NCI-H2029 (cell line): ENCODE measurements around the gene FYN.
"Not testable (repeated sequence)": the region's sequence is repeated elsewhere in the genome, so short reads cannot be mapped to it uniquely, and the experiment has no call there.

Source experiments
- DNase-seq: peaks from one replicate; lab custom pipeline; 2025; lab: John Stamatoyannopoulos, UW

The FYN gene

GRCh38 chr6:111680811-111681609 lies 192.2 kb downstream of the FYN start:
- DNase-seq = not testable (repeated sequence)

DNA sequence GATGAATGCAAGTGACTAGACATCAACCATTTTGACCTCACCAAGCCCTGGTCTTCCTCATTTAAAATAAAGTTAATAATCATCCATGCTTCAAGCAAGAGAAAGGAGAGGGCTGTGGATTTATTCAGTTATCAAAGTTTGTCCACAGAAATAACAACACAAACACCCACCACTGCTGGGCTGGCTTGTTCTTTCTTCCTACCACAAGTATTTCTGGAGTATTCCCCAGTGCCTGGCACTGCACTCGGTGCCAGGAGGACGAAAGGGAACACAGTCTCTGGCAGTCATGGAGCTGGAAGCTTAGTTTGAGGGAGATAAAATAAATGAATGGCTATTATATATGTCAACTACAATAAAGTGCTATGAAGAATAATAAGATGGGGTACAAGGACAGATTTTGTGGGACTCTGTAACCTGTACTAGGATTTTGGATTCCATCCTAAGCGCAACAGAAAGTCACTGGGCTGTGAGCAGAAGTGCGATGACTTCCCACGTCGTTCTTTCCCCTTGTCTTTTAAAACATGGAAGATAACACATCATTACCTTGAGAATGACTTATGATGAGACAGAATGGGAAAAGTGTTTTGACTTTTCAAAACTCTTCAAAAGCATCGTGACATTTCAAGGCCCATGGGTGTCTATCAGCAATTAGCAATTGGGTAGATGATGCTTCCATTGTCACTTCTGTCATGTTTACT lies 193.1 kb downstream of the FYN start:
- DNase-seq = no peak

DNA sequence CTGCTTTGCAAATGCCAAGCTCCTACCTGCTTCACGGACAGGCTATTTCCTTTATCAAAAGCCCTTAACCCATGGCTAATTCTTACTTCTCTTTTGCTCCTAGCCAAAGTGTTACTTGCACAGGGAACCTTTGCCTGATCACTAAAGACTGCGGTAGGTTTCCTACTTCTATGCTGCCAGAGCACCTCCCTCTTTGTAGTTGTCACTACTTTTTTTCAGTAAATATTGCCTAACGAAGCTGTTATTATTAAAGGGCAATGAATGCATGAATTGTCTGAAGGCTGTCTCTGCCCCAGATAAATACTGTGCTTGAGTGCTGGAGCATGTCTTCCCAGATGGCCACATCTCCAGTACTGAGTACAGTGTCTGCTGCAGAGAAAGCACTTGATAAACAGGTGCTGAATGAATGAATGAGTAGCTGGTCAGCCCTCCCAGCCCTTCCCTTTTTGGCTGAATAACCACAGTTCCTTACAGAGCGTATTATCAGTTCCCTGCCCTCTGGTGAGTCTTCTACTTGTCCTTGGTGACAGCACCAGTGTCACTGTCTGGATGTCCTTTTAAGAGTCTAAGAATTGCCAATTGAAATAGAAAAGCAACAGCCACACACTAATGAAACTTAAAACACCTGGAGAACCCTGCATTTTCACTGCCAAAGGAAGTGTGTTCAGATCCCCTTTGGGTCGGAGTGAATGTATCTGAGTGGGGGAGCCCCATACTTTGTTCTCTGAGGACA lies 194.0 kb downstream of the FYN start:
- DNase-seq = no peak

DNA sequence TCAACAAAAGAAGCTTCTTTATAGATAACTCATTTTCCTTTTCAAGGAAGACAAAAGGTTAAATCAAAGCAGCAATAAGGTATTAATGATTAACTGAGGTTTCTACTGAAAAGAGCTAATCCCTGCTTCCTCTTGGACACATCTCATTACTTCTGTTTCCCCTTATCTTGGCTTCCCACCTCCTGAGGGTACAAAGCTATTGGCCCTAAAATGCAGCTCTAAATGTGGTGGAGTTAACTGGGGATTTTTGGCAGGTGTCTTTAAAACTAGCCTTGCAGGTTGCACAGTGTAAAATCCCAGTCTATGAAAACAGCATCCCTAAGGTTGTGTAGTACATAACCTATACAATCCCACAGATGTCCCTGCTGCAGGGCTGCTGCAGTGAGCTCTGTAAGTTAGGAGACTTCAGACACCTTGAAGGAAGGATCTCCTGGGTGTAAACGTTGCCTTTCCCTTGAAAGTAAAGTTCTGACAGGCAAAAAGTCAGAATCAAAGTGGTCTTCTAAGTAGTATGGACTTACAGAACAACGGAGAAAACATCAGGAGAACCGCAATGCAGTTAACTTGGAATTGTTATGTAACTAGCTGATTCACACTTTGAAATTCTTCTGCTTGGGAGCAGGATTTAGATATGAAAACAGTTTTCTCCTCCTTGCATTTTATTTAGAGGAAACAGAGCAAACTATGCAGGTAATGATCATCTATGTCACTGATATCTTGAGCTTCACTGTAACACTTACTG lies 195.8 kb downstream of the FYN start:
- no peak for DNase-seq

- no peak for DNase-seq
These were observed 196.9 kb downstream of the FYN start for GRCh38 chr6:111676383-111676782.

DNA sequence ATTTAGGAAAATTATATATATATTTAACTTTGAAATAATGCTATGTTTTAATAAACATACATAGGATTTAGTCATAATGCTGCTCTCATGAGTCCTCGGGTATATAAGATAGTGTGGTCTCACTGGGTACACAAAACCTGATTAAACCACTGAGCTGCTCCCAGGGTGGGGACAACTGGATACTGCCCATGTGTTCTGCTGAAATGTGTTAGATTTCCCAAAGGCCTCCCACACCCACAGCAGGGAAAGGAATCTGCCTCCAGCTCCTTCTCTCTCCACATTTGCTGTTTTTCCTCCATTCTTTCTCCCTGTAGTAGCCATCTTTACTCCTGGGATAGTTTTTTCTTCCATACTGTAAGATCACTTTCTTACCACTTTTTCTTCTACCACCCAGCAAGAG lies 198.4 kb downstream of the FYN start:
- DNase-seq = no peak

- DNase-seq = no peak
These were observed 198.8 kb downstream of the FYN start for GRCh38 chr6:111674413-111674812.

DNA sequence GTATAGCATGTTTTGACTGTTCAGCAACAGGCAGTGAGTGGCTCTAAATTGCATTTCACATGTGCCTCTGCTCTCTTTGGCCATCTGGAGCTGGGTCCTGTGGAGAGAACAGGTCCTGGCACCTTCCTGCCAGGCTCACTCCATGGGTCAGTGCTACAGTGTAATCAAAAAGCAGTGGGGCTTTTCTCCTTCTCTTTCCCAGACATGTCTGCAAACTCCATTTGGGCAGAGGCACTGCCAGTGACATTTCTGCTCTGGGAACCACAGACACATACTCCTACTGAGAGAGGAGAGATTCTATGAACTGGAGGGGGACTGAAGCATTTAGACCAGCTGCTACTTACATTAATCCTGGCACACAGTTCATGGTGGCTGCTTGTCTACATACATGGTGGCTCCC lies 199.3 kb downstream of the FYN start:
- no peak for DNase-seq

GRCh38 chr6:111673532-111673931 lies 199.7 kb downstream of the FYN start:
- DNase-seq = no peak

DNA sequence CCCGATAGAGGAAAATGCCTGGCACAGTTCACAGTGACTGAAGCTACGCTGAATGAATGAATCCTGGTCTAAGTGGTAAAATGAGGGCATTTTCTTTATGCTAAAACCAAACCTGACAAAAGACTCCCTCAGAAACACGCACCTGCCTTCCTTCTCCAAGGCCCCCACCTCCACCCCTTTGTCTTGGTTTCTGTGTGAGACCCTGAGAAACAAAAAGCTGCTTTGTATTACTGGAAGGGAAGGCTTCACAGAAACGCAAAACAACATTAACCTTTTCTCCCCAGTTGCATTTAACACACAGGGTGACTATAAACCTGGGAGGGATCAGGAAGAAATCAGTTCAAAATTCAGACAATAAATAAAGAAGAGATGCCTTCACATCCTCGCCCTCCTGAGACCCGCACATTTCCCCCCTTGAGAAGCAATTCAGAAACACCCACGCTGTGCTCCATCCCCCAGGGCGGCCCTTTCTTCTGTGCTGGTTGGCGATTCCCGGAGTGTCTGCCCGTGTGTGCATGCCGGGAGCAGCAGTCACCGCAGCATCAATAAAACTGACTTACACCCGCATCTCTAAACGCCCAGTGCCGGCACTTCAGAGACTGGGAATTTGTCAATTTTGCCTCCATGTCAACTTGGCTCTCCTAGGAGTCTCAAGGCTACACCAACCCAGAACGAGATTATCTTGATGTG lies 200.3 kb downstream of the FYN start:
- no peak for DNase-seq

GRCh38 chr6:111669326-111669725 lies 203.9 kb downstream of the FYN start:
- DNase-seq = no peak

DNA sequence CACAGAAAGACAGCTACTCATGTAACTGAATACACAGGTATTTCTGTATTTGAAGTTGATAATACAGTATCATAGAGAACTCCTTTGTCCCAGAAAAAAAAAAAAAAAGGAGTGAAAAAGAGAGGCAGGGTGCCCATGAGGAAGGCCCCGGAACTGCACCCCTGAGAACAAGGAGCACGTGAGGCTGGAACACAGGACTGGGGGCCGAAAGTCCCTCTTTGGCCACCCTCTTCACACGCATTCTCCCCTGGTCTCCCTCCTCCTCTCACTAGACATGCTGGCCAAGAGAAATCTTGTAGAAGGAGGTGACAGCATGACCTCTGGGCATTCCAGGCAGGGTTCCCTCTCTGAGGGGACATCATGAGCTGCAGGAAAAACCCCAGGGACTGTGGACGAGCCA lies 204.8 kb downstream of the FYN start:
- DNase-seq = no peak

DNA sequence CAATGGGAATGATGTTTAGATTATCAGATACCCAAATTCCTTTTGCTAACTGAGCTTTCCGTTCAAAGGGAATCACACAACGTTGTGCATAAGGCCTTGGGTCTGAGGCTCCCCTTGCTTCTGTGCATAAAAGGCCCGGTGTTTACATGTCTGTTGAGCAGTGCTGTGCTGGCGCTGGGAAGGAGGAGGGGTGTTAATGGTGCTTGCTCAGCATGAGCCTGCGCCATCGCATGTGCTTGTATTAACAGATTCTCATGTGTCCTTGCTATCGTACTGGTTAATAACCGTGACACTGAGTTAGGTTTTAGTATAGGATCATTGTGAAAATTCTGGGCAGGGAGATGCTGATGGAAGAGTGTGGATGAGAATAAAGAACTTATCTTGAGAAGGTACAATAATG lies 205.3 kb downstream of the FYN start:
- no peak for DNase-seq

DNA sequence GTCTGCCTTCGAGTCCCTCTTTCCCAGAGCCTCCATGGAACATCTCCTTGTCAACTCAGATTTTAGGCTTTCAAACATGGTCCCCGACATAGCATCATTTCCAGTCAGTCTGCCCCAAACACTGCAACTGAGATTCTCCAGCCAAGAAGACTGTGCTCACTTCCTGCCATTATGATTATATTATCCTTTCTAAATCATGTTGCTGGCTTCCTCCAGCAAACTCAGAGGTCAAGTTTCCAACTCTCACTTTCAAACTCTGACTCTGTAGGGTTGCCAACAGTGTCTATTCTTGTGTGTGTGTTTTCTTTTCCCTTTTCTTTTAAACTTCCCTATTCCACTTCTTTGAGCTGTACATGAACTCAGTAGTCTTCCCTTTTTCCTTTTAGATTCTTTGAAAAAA lies 206.4 kb downstream of the FYN start:
- DNase-seq = no peak

DNA sequence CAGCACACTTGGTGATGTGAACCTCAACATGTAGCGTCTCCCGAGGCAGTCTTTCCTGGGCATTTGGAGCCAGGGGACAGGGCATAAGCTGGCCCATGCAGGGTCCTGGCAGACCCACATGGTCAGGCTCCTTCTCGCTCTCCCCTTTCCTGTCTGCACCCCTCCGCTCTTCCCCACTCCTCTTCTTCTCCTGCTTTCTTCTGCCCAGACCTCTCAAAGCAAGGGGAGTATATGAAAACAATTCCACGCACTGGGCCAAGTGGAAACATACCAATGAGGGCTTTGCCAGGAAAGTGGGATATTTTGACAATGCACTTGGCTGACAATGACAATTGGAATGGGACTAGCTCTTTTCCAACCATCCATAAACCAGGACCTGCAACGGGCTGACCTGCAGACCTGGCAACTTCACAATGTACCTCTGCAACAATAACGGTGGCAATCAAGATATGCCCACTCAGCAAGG lies 208.7 kb downstream of the FYN start:
- no peak for DNase-seq

DNA sequence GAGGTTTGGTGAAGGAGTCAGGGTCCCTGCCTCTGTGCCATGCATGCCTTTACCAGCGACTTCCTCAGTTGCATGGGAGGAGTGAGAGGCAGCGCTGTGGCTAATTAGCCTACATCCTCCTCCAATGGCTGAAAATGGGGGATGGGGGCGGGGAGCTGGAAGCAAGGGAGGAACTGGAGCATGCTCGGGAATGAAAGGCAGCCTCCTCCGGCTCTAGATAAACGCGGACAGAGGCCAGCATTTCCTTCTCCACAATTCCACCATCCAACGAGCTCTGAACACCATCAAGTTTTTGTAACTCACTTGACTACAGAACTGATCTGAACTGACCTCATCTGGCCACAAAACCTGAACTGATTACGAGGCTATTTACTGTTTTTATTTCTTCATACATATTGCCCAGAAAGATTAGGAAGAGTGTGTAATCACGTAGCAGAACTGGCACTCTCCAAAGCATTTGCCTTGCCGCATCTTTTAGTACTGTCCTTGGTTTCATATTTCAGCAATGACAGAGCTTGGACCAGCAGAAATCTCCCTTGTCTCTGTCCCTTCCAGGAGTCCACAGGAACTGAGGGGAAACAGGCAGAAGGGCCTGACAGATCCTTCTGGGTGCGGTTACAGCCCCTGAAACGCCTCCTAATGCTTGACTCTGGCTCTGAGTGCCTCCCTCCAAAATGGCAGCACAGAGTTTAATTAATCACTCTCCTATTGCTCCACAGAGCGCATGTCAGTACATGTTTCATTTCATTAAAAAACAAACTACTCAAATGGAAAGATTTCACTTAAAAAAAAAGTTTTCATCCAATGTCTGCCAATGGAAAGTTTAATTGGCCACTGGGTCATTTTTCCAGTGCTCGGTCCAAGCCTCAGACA lies 209.3 kb downstream of the FYN start:
- DNase-seq = no peak

- no peak for DNase-seq
These were observed 210.3 kb downstream of the FYN start for GRCh38 chr6:111662794-111663593.

- no peak for DNase-seq
These were observed 211.0 kb downstream of the FYN start for GRCh38 chr6:111662072-111662793.

DNA sequence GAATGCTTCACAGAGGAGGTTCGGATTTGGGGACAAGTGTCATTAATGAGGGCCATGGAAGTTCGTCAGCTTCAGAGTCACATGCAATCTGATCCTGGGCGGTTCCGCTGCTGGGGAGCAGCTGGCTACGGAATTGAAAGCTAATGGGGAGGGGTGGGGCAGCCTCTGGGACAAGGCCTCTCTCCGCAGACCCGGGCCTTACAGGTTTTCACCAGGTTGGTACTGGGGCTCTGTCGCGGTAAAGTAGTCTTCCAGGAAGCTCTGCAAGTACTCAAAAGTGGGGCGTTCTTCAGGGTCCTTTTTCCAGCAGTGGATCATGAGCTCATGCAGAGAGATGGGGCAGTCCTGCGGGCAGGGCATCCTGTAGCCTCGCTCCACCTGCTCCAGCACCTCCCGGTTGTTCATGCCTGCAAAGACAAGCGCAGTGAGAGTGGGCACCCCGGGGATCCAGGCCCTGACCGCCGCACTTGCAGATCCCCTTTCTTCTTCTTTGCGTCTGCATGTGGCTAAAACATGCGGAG lies 211.7 kb downstream of the FYN start:
- DNase-seq = peak; percentile 32
